ENCODE data around the gene CHML. TPM values are rescaled to one million over a fixed set of nuclear protein-coding genes. Genes with fewer than 3 reads are reported as not detected.
A peak's percentile ranks its signal among the peaks of the same experiment; 100 is the strongest.

Gene CHML
- total RNA-seq, 4 donors from 2014 or later: 4.2 to 9.0 (median 6.3) TPM

DNA sequence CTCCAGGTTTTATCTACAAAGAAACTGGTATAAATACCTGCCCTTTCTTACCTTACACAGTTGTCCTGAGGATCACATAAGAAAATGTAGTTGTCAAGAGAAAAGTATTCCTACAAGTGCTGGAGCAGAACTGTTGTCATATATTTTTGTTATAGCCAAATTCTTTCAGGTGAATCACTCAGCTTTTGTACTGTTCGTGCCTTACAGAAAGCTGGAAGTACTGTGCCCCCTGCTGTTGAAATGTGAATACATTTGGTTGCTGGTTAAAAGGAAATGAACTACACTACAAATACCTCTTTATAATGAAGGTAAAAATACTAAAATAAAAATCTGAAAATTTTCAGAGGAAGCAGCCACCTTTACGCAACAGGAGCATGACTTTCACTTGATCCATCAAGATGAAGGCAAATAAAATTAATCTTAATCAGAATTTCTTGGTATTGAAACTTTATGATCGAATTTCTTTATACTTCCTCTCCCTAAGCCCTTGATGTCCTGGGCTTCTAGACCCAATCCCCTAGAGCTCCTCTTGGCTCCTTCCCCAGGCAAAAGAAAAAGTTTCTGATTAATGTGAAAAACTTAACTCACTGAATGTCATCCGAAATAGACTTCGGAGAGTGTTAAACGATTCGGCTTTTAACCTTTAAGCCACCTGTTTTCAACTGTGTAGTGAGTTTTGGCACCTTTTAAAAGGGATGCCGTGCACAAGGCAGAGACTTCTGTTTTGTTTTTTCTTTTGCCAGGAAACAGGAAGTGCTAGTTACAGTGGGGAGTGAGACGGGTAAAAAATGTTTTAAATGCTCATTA, 12.5 kb downstream of the CHML start:
- peaks cover 0 to 9% (median 0%) of the 10 kb centered on the region in 3 donors for H3K36me3 ChIP-seq
- H3K27ac ChIP-seq: peak overlapping the region in 1 of 4 donors; percentile 14
- H3K9me3 ChIP-seq: no peaks in the 10 kb centered on the region
- no peak for DNase-seq
- peaks cover 0 to 11% (median 0%) of the 10 kb centered on the region in 3 donors for H3K4me1 ChIP-seq
- WGBS, 2 donors: 28 to 40% methylated on average over 9 of the region's 9 CpGs
- H3K4me3 ChIP-seq: no peak overlapping the region
- TF ChIP-seq, protein P1, sequence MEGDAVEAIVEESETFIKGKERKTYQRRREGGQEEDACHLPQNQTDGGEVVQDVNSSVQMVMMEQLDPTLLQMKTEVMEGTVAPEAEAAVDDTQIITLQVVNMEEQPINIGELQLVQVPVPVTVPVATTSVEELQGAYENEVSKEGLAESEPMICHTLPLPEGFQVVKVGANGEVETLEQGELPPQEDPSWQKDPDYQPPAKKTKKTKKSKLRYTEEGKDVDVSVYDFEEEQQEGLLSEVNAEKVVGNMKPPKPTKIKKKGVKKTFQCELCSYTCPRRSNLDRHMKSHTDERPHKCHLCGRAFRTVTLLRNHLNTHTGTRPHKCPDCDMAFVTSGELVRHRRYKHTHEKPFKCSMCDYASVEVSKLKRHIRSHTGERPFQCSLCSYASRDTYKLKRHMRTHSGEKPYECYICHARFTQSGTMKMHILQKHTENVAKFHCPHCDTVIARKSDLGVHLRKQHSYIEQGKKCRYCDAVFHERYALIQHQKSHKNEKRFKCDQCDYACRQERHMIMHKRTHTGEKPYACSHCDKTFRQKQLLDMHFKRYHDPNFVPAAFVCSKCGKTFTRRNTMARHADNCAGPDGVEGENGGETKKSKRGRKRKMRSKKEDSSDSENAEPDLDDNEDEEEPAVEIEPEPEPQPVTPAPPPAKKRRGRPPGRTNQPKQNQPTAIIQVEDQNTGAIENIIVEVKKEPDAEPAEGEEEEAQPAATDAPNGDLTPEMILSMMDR (IDR thresholded peaks at IDR 0.05): peak in 5 of 6 experiments; percentile 32 to 67 (median 46)
- TF ChIP-seq POLR2A (IDR thresholded peaks at IDR 0.05): no peak
- intact Hi-C loops (cut with DNase I): loop anchor here (10.0 kb wide), 1 partner anchor 103 kb away; no protein-coding TSS in a partner anchor
- no peaks in the 10 kb centered on the region for H3K27me3 ChIP-seq

DNA sequence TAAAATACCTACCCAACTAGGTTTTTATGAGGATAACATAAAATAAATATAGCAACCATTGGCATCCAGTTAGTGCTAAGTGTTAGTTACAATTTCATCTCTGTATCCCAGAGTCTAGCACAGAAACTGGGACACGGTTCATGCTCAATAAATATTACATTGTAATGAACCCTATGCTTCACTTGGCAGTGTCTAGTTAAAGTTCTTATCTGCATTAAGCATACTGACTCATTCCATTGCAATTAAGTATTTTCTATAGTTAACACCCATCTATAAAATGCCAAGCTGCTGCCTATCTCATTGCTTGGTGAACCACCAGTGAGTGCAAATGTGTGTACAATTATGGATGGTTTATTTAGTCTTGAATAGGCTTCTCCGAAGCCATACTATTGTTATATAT, 15.2 kb downstream of the CHML start:
- no peak for TF ChIP-seq POLR2A (IDR thresholded peaks at IDR 0.05)
- TF ChIP-seq, protein P1 (IDR thresholded peaks at IDR 0.05): no peak
- 66 to 84% methylated on average over 2 of the region's 2 CpGs for WGBS, 2 donors

DNA sequence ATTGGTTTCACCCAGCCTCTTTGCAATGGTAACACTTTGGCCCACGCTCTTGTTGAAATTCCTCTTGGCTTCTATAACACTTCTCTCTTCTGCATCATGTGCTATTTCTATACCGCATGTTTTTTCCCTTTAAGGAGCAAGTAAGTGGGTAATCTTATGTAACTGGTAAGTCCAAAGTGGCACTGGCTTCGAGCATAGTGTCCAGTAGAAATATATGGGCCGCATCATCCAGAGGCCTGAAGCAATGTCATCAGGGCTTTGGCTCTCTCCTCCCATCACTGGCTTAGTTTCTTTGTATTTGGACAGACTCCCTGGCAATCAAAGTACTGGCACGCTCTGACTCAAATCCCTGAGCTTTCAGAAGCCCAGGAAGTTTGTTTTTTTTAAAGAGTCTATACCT, 17.5 kb downstream of the CHML start:
- no peaks in the 10 kb centered on the region for H3K36me3 ChIP-seq
- H3K4me1 ChIP-seq: peaks cover 0 to 5% (median 0%) of the 10 kb centered on the region in 3 donors
- no peak overlapping the region for H3K27ac ChIP-seq
- 66 to 83% methylated on average over 5 of the region's 5 CpGs for WGBS, 2 donors
- no peak overlapping the region for H3K4me3 ChIP-seq
- H3K9me3 ChIP-seq: no peaks in the 10 kb centered on the region
- no peak for DNase-seq
- no peaks in the 10 kb centered on the region for H3K27me3 ChIP-seq
- intact Hi-C loops (cut with DNase I): loop anchor here (10.0 kb wide), 1 partner anchor 98 kb away; no protein-coding TSS in a partner anchor
- TF ChIP-seq, protein P1 (IDR thresholded peaks at IDR 0.05): no peak
- TF ChIP-seq POLR2A (IDR thresholded peaks at IDR 0.05): no peak

More for the DNA sequence above, 15.2 kb downstream of the CHML start:
- no peaks in the 10 kb centered on the region for H3K9me3 ChIP-seq
- H3K36me3 ChIP-seq: no peaks in the 10 kb centered on the region
- H3K27me3 ChIP-seq: no peaks in the 10 kb centered on the region
- H3K4me1 ChIP-seq: peaks cover 0 to 11% (median 0%) of the 10 kb centered on the region in 3 donors
- no peak overlapping the region for H3K27ac ChIP-seq
- DNase-seq: no peak
- intact Hi-C loops (cut with DNase I): loop anchor here (10.0 kb wide), 1 partner anchor 100 kb away; no protein-coding TSS in a partner anchor
- no peak overlapping the region for H3K4me3 ChIP-seq

DNA sequence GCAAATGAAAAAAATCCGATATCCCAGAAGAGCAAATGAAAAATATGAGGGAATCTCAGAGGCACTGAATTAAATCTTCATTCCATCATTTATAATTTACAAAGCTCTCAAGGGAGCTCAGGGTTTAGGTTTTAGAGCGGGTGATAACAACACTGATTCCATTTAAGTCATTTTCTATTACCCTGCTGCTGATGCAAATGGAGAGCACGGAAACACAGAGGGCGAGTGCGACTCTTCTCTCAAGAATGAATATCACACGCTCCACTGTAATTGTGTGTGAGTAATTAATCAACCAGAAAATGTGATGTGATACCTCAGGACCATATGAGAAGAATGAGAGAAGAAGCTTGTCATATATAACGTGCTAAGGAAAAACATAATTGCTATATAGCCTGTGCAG, 22.7 kb downstream of the CHML start:
- H3K4me3 ChIP-seq: no peak overlapping the region
- TF ChIP-seq, protein P1 (IDR thresholded peaks at IDR 0.05): no peak
- TF ChIP-seq POLR2A (IDR thresholded peaks at IDR 0.05): no peak
- no peaks in the 10 kb centered on the region for H3K36me3 ChIP-seq
- no peaks in the 10 kb centered on the region for H3K27me3 ChIP-seq
- intact Hi-C loops (cut with DNase I): loop anchor here (10.0 kb wide), 1 partner anchor 367 kb away; no protein-coding TSS in a partner anchor
- no peak for DNase-seq
- H3K27ac ChIP-seq: no peak overlapping the region
- H3K4me1 ChIP-seq: no peaks in the 10 kb centered on the region
- no peaks in the 10 kb centered on the region for H3K9me3 ChIP-seq
- WGBS, 2 donors: 90 to 93% methylated on average over 7 of the region's 7 CpGs

Data from esophagus squamous epithelium (tissue), 5 donors.